Kidney (tissue), 14 donors: ENCODE measurements around the gene FBXO42. TPM values are rescaled to one million over a fixed set of nuclear protein-coding genes. Genes with fewer than 3 reads are reported as not detected.

ENCODE experiments used
- DNase-seq, 5 donors: peaks; one replicate each; pipeline ENCODE4 v3.0.0-alpha.2; 2013 to 2020
- FAIRE-seq: peaks from 2 replicates; lab custom pipeline; 2012; peaks lifted over from hg19 to GRCh38; lab: Jason Lieb, UNC
- H3K27ac ChIP-seq, 2 donors: one replicate each; pipeline ENCODE4 v1.7.0; 2013; ENCODE audit warnings: low read depth in 2 of 2, low read length in 2 of 2, inconsistent platforms in 1 of 2
- H3K27me3 ChIP-seq: one replicate; pipeline ENCODE4 v1.7.1; 2013; ENCODE audit warnings: low read length, inconsistent platforms; ENCODE audit not compliant: control insufficient read depth, insufficient read depth
- H3K36me3 ChIP-seq, 3 donors: one replicate each; pipeline versions ENCODE4 v1.7.0 to v1.7.1; 2013; ENCODE audit warnings: low read length in 3 of 3, control low read depth in 1 of 3, inconsistent platforms in 1 of 3; ENCODE audit not compliant: insufficient read depth in 3 of 3, control insufficient read depth in 2 of 3
- H3K4me1 ChIP-seq, 3 donors: one replicate each; pipeline versions ENCODE4 v1.7.0 to v1.7.1; 2013; ENCODE audit warnings: low read length in 3 of 3, inconsistent platforms in 1 of 3, low read depth in 1 of 3; ENCODE audit not compliant: control insufficient read depth in 2 of 3, insufficient read depth in 2 of 3
- H3K4me3 ChIP-seq, 3 donors: one replicate each; pipeline versions ENCODE4 v1.7.0 to v1.8.1; 2013; ENCODE audit warnings: low read length in 3 of 3, control low read depth in 1 of 3, inconsistent platforms in 1 of 3
- H3K9ac ChIP-seq, 3 donors: one replicate each; pipeline versions ENCODE4 v1.7.0 to v1.7.1; 2013; ENCODE audit warnings: low read length in 3 of 3, control low read depth in 1 of 3, inconsistent platforms in 1 of 3
- H3K9me3 ChIP-seq, 3 donors: one replicate each; pipeline versions ENCODE4 v1.7.0 to v1.7.1; 2013; ENCODE audit warnings: low read length in 3 of 3, control low read depth in 1 of 3, inconsistent platforms in 1 of 3; ENCODE audit not compliant: control insufficient read depth in 2 of 3, insufficient read depth in 1 of 3
- intact Hi-C: fragments of 100-400 bp; cut with DNase I; formaldehyde crosslinking; loops from one replicate; pipeline ENCODE4 v1.11.1; 2022
- polyA plus RNA-seq: library from polyadenylated mRNA; stranded (reverse); fragments of 350-450 nt; fragmentation: Illumina TruSeq; extraction: RNeasy Lipid Tissue Mini Kit (QIAGEN cat#74804); gene quantifications from one replicate; pipeline ENCODE4 v1.2.3, GENCODE V29; 2014; ENCODE audit warnings: low read depth, low replicate concordance; ENCODE audit not compliant: insufficient read depth
- total RNA-seq: library from RNA; stranded (reverse); fragmentation: NEBNext Ultra II Directional; extraction: Animal tissue kit (Norgen Biotek cat#: 25700); gene quantifications from one replicate; pipeline ENCODE4 v1.2.1, GENCODE V29; 2021
- TF ChIP-seq, protein P1 (sequence below): IDR thresholded peaks from 3 replicates; pipeline ENCODE4 v1.5.1; 2012; ENCODE audit warnings: mild to moderate bottlenecking, moderate library complexity, borderline replicate concordance; ENCODE audit not compliant: insufficient read depth; ENCODE audit errors: extremely low read depth
- donor health status: control.
- donor health status: control.
- donor health status: control.
- donor health status: control.
- donor health status: control.
- donor health status: DM: yes; HTN: yes; CAD: no.
- donor health status: Normal renal cell carcinoma (clear cell type).

FBXO42 gene
- total and polyA plus RNA-seq, 2 donors from 2014 or later: 14.1 to 22.1 TPM

GRCh38 chr1:16292739-16293138 lies 59.5 kb downstream of the FBXO42 start:
- intact Hi-C loops: no loop called here
- Histone ChIP-seq H3K27me3 (no peaks in the 10 kb centered on the region), H3K4me3 (no peak overlapping the region), H3K27ac (no peak overlapping the region), H3K36me3 (peaks cover 0 to 7% (median 3%) of the 10 kb centered on the region in 3 donors), H3K4me1 (no peaks in the 10 kb centered on the region), H3K9ac (no peak overlapping the region), H3K9me3 (no peaks in the 10 kb centered on the region)
- DNase-seq: no peak
- no peak for FAIRE-seq
- TF ChIP-seq, protein P1, sequence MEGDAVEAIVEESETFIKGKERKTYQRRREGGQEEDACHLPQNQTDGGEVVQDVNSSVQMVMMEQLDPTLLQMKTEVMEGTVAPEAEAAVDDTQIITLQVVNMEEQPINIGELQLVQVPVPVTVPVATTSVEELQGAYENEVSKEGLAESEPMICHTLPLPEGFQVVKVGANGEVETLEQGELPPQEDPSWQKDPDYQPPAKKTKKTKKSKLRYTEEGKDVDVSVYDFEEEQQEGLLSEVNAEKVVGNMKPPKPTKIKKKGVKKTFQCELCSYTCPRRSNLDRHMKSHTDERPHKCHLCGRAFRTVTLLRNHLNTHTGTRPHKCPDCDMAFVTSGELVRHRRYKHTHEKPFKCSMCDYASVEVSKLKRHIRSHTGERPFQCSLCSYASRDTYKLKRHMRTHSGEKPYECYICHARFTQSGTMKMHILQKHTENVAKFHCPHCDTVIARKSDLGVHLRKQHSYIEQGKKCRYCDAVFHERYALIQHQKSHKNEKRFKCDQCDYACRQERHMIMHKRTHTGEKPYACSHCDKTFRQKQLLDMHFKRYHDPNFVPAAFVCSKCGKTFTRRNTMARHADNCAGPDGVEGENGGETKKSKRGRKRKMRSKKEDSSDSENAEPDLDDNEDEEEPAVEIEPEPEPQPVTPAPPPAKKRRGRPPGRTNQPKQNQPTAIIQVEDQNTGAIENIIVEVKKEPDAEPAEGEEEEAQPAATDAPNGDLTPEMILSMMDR: no peak

- FAIRE-seq (no peak), DNase-seq (no peak)
- no peaks in the 10 kb centered on the region for H3K4me1 ChIP-seq
- no peaks in the 10 kb centered on the region for H3K9me3 ChIP-seq
- H3K4me3 ChIP-seq: no peak overlapping the region
- intact Hi-C loops: no loop called here
- H3K27me3 ChIP-seq: no peaks in the 10 kb centered on the region
- no peak overlapping the region for H3K27ac ChIP-seq
- TF ChIP-seq, protein P1: no peak
- peaks cover 0 to 7% (median 3%) of the 10 kb centered on the region in 3 donors for H3K36me3 ChIP-seq
- H3K9ac ChIP-seq: no peak overlapping the region
Measured at GRCh38 chr1:16289959-16290358, 62.3 kb downstream of the FBXO42 start.

DNA sequence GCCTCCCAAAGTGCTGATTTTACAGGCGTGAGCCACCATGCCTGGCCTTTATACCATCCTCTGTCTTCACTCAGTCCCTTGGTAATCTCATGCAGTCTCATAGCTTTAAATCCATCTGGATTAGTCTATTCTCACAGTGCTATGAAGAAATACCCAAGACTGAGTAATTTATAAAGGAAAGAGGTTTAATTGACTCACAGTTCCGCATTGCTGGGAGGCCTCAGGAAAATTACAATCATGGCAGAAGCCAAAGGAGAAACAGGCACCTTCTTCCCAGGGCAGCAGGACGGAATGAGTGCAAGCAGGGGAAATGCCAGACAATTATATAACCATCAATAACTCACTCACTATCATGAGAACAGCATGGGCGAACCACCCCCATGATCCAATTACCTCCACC lies 66.2 kb downstream of the FBXO42 start:
- no peaks in the 10 kb centered on the region for H3K4me1 ChIP-seq
- DNase-seq (no peak), FAIRE-seq (no peak)
- H3K36me3 ChIP-seq: peaks cover 0 to 3% (median 0%) of the 10 kb centered on the region in 3 donors
- H3K9ac ChIP-seq: no peak overlapping the region
- H3K27me3 ChIP-seq: no peaks in the 10 kb centered on the region
- no peaks in the 10 kb centered on the region for H3K9me3 ChIP-seq
- intact Hi-C loops: no loop called here
- H3K4me3 ChIP-seq: no peak overlapping the region
- TF ChIP-seq, protein P1: no peak
- no peak overlapping the region for H3K27ac ChIP-seq

- no peak overlapping the region for H3K9ac ChIP-seq
- FAIRE-seq: no peak
- intact Hi-C loops: no loop called here
- no peaks in the 10 kb centered on the region for H3K4me1 ChIP-seq
- H3K36me3 ChIP-seq: no peaks in the 10 kb centered on the region
- TF ChIP-seq, protein P1: no peak
- H3K9me3 ChIP-seq: no peaks in the 10 kb centered on the region
- no peak overlapping the region for H3K27ac ChIP-seq
- no peak for DNase-seq
- no peaks in the 10 kb centered on the region for H3K27me3 ChIP-seq
- no peak overlapping the region for H3K4me3 ChIP-seq
Measured at GRCh38 chr1:16281765-16282164, 70.5 kb downstream of the FBXO42 start.
